GM10847 (cell line): ENCODE results near the gene GNRH2.

Experiments used
- POLR2A ChIP-seq: IDR thresholded peaks from 2 replicates; pipeline ENCODE4 v1.6.1; 2011; ENCODE audit not compliant: insufficient read length; ENCODE audit errors: extremely low read depth

GNRH2 gene

GRCh38 chr20:3043322-3043721, at the start of gene GNRH2:
Gene GNRH2, plus strand, starts transcription at chr20:3043622. Its CDS starts 793 bp downstream, at chr20:3044415.
- no peak for TF ChIP-seq POLR2A

GRCh38 chr20:2995796-2996195, 47.6 kb upstream of the GNRH2 start:
- no peak for TF ChIP-seq POLR2A

- no peak for TF ChIP-seq POLR2A
These were observed 44.7 kb upstream of the GNRH2 start for GRCh38 chr20:2998728-2999127.

GRCh38 chr20:3000852-3001523, 42.4 kb upstream of the GNRH2 start:
- no peak for TF ChIP-seq POLR2A

- no peak for TF ChIP-seq POLR2A
These were observed 40.0 kb upstream of the GNRH2 start for GRCh38 chr20:3003416-3003815.

GRCh38 chr20:3010985-3011723, 32.3 kb upstream of the GNRH2 start:
- no peak for TF ChIP-seq POLR2A

- TF ChIP-seq POLR2A, result no peak
These were observed 31.7 kb upstream of the GNRH2 start for GRCh38 chr20:3011752-3012151.

GRCh38 chr20:3013771-3014170, 29.7 kb upstream of the GNRH2 start:
- no peak for TF ChIP-seq POLR2A

- no peak for TF ChIP-seq POLR2A
These were observed 29.2 kb upstream of the GNRH2 start for GRCh38 chr20:3014179-3014578.

GRCh38 chr20:3014662-3015061, 28.8 kb upstream of the GNRH2 start:
- TF ChIP-seq POLR2A, result no peak

- TF ChIP-seq POLR2A, result no peak
These were observed 22.1 kb upstream of the GNRH2 start for GRCh38 chr20:3021327-3021726.

GRCh38 chr20:3021777-3022176, 21.6 kb upstream of the GNRH2 start:
- TF ChIP-seq POLR2A, result no peak

- no peak for TF ChIP-seq POLR2A
These were observed 15.4 kb upstream of the GNRH2 start for GRCh38 chr20:3027987-3028386.

GRCh38 chr20:3031524-3032147, 11.8 kb upstream of the GNRH2 start:
- no peak for TF ChIP-seq POLR2A

- no peak for TF ChIP-seq POLR2A
These were observed 10.8 kb upstream of the GNRH2 start for GRCh38 chr20:3032624-3033023.

- no peak for TF ChIP-seq POLR2A
These were observed 5.8 kb upstream of the GNRH2 start for GRCh38 chr20:3037654-3038053.
